NB4 (cell line): Measurements from ENCODE around the gene ARHGAP30.

ENCODE experiments used
- DNase-seq: peaks from one replicate; pipeline ENCODE4 v3.0.0; 2010; ENCODE audit warnings: low read depth
- H3K4me3 ChIP-seq: one replicate; pipeline ENCODE4 v1.5.1; 2011; ENCODE audit warnings: mild to moderate bottlenecking, low read depth, low read length, moderate library complexity
- MYC ChIP-seq: IDR thresholded peaks from 2 replicates; pipeline ENCODE4 v1.6.1; 2011; ENCODE audit warnings: low read depth, low read length
- POLR2A ChIP-seq: IDR thresholded peaks from 2 replicates; pipeline ENCODE4 v1.6.1; 2011; ENCODE audit warnings: mild to moderate bottlenecking; ENCODE audit not compliant: insufficient read length; ENCODE audit errors: extremely low read depth
- TF ChIP-seq, protein P1 (sequence below): IDR thresholded peaks from 2 replicates; pipeline ENCODE4 v1.6.1; 2011; ENCODE audit warnings: low read depth, low read length
- TF ChIP-seq, protein P2 (sequence below): IDR thresholded peaks from one replicate; pipeline ENCODE4 v1.5.1; 2012; ENCODE audit warnings: low read depth, low read length

Gene ARHGAP30

DNA sequence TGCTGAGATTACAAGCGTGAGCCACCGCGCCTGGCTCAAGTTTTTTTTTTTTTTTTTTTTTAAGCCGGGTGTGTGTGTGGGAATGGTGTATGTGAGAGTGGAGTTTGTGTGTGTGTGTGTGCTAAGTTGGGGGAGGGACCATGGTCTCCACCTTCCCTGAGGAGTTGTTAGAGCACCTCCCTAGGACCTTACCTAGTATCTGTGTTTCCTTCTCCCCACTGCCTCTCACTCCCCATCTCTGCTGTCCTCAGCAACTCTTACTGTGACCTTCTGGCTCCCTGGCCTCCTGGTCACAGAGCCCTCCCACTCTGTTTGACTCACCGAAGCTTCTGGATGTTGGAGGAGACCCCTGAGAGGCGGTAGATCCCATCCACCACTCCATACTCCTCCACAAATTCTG lies 10.4 kb downstream of the ARHGAP30 start:
- no peak for TF ChIP-seq POLR2A
- TF ChIP-seq, protein P1, sequence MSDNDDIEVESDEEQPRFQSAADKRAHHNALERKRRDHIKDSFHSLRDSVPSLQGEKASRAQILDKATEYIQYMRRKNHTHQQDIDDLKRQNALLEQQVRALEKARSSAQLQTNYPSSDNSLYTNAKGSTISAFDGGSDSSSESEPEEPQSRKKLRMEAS: no peak
- TF ChIP-seq, protein P2, sequence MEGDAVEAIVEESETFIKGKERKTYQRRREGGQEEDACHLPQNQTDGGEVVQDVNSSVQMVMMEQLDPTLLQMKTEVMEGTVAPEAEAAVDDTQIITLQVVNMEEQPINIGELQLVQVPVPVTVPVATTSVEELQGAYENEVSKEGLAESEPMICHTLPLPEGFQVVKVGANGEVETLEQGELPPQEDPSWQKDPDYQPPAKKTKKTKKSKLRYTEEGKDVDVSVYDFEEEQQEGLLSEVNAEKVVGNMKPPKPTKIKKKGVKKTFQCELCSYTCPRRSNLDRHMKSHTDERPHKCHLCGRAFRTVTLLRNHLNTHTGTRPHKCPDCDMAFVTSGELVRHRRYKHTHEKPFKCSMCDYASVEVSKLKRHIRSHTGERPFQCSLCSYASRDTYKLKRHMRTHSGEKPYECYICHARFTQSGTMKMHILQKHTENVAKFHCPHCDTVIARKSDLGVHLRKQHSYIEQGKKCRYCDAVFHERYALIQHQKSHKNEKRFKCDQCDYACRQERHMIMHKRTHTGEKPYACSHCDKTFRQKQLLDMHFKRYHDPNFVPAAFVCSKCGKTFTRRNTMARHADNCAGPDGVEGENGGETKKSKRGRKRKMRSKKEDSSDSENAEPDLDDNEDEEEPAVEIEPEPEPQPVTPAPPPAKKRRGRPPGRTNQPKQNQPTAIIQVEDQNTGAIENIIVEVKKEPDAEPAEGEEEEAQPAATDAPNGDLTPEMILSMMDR: no peak
- no peak for TF ChIP-seq MYC
- no peak overlapping the region for H3K4me3 ChIP-seq
- DNase-seq: no peak

DNA sequence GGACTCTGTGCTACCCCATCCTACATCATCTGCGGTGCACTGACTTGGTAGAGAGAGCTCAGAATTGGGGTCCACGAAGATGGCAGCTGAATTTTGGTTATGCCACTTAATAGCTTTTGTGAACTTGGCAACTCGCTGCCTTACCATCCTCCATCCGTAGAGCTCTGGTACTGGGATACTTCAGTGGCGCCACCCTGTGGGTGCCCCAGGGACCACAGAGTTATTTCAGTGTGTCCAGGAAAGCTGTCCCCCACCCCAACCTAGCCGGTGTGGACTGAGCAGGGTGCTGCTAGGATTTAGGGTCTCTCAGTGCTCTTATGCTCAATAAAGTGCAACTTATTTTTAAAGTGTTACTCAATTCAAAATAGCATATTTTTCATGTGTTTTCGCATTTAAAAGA lies 14.9 kb downstream of the ARHGAP30 start:
- TF ChIP-seq, protein P1: no peak
- TF ChIP-seq, protein P2: no peak
- TF ChIP-seq POLR2A (no peak), MYC (no peak)
- H3K4me3 ChIP-seq: no peak overlapping the region
- no peak for DNase-seq

DNA sequence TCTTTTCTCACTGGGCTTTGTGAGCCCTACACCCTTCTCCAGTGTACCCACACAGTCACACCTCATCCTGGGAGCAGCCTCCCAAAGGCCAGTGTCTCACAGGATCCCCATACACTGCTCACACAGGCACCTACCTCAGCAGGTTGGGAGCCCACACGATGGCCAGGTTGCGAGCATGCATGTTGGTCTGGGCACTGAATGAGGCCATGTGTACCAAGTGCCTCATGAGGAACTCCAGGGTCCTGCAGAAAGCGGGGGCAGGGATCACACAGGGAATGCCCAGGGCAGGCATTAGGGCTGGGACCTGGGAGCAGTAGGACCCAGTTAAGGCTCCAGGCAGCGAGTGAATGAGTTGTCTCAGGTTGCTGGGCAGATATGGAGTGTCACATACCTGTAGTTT lies 15.5 kb downstream of the ARHGAP30 start:
- no peak overlapping the region for H3K4me3 ChIP-seq
- DNase-seq: no peak
- TF ChIP-seq POLR2A: no peak

DNA sequence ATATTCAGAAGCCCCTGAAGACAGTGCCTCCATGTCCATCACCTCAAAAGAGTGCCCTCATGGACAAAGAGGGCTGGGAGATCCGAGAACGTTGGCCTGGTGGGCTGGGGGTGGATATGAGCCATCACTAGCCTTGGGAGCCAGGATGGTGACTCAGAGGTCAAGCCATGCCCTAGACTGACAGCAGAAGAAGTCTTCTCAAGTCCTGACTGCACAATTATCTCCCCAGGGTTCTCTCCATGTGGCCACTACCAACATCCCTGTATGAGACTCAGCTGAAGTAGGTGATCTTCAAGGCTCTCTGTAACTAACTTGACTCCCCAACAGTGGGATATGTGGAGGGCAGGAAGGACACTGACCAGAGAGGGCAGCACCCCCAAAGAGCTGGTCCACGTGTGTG lies 16.8 kb downstream of the ARHGAP30 start:
- TF ChIP-seq MYC: no peak
- no peak for DNase-seq
- no peak overlapping the region for H3K4me3 ChIP-seq

DNA sequence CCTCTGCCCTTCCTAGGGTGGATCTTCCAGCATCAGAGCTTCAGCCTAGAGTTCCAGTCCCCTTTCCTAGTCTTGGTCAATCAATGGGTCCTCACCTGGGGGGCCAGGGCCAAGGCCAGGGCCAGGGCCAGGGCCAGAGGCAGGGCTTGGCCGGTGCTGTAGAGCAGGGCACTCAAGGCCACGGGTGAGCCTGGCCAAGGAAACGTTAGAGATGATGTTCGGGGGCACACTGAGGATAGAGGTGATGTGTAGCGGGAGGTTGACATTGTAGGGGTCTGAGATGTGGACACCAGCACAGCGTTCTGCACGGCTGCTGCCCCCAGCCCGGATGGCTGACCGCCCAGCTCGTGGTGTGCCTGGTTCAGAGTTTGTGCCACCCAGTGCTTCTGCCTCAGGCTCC lies 18.5 kb downstream of the ARHGAP30 start:
- TF ChIP-seq, protein P1: no peak
- no peak for TF ChIP-seq MYC
- TF ChIP-seq POLR2A: no peak
- TF ChIP-seq, protein P2: no peak
- DNase-seq: no peak
- no peak overlapping the region for H3K4me3 ChIP-seq

DNA sequence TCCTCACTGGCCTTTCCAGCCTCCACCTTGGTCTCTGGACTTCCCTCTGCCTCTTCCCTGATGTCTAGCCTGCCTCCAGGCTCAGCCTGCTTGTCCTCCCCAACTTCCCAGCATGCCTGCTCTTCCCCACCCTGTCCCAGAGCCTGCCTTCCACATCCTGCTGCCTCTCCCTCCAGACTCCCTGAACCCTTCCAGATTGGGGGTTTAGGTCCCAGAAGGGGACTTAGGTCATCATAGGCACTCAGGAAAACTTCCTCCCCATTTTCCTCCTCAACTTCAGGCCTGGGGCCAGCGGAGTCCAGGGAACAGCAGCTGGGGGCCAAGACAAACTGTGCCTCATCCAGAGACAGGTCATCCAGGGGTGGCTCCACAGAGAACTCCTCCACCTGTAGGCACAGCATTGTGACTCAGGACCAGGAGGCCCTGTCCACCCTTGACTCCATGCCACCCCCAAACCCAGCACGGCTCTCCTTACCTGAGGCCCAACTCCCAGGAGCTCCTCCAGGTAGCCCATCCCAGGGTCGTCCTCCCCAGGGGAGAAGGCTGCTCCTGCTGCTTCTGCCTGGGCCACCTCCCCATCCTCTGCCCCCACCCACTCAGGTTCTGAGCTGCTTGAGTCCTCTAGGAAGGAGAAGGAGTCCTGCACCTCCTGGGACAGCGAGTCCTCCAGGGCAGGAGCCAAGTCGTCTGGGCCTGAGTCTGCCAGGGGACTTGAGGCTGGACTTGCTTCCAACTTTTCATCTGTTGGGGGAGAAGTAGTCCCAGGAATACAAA lies 20.6 kb downstream of the ARHGAP30 start:
- TF ChIP-seq, protein P2: no peak
- no peak for TF ChIP-seq MYC
- TF ChIP-seq, protein P1: no peak
- TF ChIP-seq POLR2A: no peak
- H3K4me3 ChIP-seq: no peak overlapping the region
- no peak for DNase-seq
